ENCODE data around the gene ELOVL7.
"Not testable (repeated sequence)": the region's sequence is repeated elsewhere in the genome, so short reads cannot be mapped to it uniquely, and the experiment has no call there.

The ELOVL7 gene

DNA sequence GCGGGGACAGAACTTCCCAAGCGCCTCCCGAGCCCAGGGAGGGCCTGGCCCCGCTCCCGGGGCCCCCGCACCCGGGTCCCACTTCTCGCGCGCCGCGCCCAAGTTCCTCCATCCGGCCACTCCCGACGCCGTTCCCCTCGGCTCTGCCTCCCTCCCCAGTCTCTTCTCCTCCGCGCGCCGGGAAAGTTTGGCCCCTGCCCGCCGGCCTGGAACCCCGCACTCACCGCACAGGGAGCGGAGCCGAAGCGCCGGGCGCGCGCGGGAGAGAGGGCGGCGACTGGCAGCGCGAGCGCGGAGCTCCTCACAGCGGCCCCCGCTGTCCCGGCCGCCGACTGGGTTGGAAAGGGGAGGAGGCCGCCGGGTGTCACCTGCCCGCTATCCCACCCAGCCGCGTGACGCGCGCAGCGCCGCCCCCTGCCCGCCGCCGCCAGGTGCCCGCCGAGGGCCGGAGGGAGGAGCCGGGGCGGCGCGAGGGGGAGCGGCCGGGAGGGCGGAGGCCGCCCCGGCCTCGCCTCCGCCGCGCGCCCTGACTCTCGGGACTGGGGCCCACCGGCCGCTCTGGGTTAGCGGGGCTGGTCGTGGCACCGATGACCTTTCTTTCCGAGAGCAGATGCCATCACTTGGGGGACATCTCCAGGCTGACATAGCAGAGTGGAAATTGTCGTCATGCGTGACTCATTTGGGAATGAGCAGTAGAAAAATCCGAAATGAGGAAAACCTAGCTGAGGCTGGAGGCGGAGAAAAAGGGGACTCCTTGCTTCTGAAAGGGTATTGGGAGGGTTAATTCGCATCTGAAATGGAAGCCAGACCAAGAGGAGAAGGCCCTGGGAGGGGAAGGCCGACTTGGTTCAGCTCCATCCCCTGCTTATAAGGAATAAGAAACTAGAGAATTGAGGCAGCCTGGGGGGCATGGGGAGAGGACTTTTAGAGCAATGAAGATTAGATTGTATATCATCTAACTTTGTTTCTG lies at the start of gene ELOVL7:
Gene ELOVL7, minus strand, starts transcription at position 334 of the 970 bp plus-strand sequence. CDS start 56,872 bp downstream, outside the sequence.
- DNase-seq = peak; percentile 62

DNA sequence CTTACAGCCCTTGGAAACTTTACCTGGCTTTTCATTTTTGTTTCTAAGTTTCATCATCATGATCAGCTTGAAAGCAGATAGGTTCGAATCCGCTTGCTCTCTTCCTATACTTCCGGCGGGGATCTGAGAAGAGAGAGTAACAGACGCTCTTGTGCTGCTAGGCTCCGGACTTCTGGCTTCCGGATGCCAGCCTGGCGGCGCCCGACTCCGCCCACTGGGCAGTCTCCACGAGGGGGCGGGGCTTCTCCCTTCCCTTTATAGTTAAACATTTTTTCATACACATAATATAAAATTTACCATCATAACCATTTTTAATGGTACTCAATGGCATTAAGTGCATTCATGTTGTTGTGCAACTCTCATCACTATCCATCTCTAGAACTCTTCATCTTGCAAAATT lies 49.5 kb upstream of the ELOVL7 start:
- no peak for DNase-seq

DNA sequence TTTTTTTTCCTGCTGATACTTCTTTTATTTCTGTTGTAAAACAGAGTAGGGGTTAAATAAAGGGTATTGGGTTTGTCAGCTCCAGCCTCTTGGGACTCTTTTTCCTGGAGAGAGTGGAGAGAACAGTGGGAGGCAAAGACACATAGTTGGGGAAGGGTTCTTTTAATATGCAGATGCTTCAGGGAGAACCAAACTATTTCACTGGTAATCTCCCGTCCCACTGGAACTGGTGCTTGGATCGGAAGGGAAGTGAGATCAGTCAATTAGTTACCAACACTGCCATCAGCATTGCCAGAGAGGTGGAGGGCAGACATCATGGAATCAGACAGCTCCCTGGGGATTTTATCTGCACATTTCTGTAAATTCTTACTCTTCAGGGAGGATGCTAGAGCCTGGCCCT lies 47.6 kb upstream of the ELOVL7 start:
- no peak for DNase-seq

DNA sequence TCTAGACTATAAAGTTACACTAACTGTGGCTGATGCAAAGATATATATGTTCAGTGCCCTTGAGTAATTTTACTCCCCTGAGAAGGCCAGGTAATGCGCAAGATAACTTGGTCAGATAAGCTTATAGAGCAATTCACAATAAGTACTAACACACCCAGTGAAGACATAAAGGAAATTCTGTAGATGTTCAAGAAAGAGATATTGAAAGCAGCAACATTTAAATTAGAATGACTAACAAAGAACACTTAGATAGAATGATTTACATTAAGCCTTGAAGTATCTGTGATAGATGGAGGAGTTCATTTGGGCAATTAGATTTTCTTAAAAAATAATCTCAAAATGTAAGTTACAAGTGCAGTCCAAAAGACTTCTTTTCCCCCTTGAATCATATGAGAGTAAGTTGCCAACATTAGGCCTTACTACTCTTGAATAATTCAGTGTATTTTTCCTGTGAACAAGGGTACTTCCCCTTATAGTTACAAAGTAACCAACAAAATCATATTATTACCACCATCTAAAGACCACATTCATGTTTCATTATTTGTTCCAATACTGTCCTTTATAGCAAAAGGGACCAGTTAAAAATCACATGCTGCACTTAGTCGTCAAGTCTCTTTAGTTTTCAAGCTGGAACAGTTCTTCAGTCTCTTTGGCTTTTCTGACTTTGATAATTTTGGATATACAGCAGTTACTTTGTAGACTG lies 44.4 kb upstream of the ELOVL7 start:
- no peak for DNase-seq

DNA sequence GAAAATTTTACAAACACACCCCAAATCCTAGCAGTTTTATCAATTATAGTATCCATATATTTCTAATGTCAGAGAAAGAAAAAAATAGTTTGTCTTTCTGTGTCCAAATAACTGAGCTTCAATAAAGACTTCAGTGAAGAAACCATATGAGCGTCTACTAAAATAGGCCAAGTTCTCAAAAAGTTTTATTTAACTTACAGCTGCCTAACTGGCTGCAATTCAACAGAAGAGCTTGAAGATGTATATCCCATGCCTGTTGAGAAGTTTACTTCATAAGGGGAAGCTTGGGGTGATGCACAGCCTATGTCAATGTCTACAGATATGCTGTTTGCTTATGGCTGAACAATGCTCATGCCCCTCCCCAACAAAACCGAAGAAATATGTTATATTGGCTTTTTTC lies 43.7 kb upstream of the ELOVL7 start:
- DNase-seq = no peak

DNA sequence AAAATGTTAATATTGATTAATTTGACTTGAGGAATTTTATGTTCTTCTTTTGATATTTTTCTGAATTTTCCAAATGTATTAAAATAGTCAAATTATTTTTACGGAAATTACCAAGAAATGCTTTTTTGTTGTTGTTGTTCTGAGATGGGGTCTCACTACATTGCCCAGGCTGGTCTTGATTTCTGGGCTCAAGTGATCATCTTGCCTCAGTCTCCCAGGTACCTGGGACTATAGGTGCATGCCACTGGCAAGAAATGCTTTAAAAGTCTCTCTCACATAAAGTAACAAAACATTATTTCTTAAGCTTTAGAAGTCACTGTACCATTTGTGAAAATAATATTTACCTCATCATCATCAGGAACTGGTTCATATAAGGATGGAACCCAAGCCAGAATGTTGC lies 43.0 kb upstream of the ELOVL7 start:
- no peak for DNase-seq

DNA sequence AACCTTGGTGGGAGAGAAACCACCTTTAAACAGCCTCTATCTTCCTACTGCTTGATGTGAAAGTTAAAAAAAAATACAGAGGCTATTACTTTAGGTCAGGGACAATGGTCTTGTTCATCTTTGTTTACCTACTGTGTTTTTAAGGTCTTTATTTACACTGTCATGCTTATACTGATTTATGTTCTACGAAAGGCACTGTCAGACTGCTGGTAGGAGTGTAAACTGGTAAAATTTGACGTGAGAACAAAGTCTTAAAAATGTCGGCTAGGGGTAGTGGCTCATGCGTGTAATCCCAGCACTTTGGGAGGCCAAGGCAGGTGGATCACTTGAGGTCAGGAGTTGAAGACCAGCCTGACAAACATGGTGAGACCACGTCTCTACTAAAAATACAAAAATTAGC lies 42.1 kb upstream of the ELOVL7 start:
- DNase-seq = no peak

DNA sequence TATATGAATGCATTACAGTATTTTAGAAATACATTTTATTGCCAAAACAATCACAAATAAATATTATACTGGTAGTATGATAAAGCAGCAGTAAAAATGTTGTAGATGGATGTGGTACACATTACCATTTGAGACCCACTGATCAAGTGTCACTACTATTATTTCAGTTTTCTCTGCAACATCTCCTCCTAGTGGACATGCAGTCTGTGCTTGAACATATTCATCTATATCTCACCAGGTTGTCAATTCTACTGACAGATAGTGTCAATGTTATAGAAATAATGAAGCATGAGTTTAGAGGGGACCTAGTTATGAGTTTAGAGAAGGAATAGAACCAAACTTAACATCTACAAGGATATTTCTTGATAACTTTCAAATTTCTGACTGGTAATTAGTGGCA lies 39.2 kb upstream of the ELOVL7 start:
- no peak for DNase-seq

DNA sequence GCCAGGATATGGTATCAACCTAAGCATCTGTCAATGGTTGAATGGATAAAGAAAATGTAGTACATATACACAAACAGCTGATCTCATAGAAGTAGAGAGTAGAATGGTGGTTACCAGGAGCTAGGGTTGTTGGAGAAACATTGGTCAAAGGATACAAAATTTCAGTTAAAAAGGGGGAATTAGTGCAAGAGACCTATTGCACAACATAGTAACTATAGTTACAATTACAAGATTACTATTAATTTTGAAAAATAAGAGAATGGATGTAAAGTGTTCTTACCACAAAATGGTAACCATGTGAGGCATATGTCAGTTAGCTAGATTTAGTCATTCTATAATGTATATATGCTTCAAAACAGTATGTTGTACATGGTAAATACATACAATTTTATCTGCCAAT lies 28.8 kb upstream of the ELOVL7 start:
- DNase-seq = no peak

DNA sequence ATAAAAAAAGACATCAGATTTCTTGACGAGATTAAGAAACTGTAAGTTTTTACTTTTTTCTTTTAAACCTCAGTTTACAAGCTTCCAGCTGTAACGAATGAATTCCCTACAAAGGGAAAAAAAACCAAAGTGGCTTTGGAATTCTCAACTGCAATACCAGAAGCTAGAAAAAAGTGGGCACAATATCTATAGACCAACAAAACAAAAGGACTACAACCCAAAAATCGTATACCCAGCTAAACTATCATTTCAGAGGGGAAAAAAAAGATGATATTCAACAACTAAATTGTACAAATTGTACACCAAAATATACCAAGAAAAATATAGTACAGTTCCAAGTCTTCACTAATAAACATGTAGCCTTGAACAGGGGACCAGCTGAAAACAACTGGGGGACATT lies 26.8 kb upstream of the ELOVL7 start:
- no peak for DNase-seq

DNA sequence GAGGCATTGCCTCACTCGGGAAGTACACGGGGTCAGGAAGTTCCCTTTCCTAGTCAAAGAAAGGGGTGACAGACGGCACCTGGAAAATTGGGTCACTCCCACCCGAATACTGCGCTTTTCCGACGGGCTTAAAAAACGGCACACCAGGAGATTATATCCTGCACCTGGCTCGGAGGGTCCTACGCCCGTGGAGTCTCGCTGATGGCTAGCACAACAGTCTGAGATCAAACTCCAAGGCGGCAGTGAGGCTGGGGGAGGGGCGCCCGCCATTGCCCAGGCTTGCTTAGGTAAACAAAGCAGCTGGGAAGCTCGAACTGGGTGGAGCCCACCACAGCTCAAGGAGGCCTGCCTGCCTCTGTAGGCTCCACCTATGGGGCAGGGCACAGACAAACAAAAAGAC lies 16.5 kb upstream of the ELOVL7 start:
- DNase-seq = not testable (repeated sequence)

DNA sequence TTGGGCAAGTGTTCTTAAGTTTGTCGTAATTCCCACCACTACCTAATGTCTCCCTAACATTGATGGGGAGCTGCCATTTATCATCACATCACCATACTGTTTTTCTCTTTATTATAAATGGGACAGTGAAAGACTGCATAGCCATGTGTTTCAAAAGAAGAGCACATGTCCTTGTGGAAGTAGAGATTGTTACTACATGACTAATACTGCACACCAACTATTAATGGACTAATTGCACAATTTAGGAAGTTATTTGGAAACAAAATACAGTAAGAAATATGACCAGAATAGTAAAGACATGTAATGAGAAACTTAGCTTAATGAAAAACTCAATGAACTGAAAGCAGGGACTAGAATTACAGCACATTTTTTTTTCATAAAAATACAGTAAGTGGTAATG lies 12.0 kb upstream of the ELOVL7 start:
- no peak for DNase-seq

DNA sequence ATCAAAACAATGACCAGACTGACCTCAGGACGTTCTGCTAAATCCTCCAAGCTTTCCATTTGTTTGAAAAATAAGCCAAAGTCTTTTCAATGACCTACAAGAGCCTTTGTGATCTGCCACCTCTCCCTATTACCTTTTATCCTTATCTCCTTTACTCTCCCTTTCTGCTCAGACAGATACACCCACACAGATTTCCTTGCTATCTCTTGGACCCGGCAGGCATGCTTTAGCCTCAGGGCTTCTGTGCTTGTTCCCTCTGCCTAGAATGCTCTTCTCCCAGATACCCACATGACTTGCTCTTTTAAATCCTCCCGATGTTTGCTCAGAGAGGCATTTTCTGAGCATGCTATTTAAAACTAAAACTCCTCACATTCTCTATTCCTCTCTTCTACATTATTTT lies 8.9 kb upstream of the ELOVL7 start:
- no peak for DNase-seq

DNA sequence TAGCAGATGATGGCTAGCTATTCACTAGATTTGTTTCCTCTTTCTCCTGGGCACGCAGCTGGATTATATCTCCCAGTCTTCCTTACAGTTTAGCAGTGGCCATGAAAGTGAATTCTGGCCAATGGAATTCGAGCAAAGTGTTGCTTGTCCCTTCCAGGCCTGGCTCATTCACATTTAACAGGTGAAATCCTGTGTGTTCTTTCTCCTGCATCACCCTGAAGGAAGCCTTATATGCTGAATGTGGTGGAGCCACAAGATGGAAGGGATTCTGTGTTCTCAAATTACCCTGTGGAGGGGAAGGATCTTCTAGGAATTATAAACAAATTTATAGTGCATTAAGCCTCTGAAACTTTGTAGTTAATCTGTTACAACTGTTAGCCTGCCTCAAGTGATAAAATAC lies 8.2 kb upstream of the ELOVL7 start:
- DNase-seq = no peak

DNA sequence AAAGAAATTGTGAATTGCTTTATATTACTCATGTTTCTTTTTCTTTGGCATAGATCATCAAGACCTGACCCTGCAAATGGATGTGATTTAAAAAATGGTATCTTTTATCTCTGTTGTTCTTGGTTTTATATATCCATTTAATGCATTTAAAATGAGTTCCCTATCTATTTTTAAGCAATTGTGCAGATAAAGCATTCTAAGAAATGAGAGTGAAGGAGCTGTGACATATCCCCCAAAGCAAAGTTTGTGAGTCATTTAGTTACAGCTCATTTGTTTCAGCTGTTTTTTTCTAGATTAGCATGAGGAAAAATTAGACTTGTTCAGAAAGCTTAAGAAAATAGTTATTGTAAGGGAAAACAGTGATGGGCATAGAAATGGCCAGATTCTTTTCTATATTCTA lies 7.6 kb upstream of the ELOVL7 start:
- no peak for DNase-seq

DNA sequence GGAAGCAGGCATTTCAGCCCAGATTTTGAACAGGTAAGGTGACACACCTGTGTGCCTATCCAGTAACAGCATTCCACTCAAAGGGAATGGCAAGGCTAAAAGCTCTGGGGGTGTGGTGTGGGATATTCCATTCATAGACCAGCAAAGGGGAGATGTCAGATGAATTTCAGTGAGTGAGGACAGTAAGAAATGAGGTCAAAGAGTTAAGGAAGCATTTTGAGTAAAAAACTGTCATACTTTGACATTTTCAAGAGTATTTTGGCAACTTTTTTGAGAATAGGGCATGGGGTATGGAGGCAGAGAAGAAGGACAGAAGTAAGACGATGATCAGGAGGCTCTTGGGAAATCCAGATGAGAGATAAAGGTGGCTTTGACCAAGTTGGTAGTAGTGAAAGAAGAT lies 2.2 kb upstream of the ELOVL7 start:
- DNase-seq = no peak

DNA sequence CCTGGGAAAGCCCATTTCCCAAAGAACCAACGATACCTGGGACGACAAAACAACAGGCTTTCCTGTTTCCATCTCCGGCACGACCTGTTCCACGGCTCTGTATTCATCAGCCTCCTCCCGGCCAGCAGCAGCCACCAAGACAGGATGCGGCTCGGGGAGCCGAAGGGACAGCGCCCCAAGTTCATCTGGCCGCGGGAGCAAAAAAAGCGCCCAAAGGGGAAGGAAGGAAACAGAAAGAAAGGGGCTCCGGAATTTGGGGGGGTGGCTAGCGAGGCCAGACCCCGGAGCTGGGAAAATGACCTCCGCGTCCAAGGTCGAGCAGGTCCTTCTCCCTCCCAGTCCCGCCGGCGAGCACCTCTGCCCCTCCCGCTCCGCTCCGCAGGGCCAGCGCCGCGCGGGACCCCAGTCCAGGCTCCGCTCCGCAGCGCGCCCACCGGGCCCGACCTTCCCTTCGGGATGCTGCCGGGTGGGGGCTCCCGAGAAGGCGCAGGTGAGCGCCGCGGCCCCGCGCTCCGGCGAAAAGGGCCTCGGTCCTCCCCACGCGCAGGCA lies 608 bp downstream of the ELOVL7 start:
- DNase-seq = no peak

DNA sequence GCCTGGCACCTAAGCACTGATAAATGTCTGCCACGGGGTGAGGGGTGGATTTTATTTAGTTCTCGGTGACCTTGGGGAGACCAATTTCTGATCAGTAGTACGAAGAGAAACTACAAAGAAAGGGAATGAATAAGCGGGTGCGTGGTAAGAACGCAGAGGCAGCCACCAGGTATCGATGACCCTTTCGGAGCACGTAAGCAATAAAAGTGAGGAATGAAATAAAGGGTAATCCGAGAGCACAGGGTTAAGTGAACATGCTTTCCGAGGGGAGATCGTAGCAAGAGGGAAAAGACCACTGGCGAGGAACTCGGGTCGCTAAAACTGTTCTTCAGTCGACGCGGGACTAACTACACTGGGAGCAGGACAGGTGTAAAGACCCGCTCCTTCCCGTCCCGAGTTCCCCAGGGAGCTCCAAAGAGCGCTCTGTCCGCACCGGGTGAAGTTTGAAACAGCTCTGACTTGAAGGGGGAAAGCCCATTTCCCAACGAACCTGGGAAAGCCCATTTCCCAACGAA lies 1.1 kb downstream of the ELOVL7 start:
- no peak for DNase-seq

DNA sequence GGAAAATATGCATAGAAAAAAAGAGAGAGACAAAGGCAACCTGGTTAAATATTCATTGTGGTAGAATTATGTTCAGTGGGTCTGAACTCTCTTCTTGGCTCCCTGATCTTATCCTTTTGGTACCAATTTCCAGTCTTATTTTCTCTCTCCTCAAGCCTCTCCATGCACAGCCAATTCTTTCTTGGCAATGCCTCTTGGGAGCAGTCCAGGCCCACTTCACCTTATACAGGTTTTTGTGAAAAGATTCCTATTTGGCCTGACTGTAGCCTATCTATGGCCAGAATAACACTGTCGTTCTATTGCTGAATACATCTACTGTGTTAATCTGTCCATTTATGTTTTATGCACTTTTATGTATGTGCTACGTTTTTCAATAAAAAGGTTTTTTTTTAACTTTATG lies 2.7 kb downstream of the ELOVL7 start:
- no peak for DNase-seq

DNA sequence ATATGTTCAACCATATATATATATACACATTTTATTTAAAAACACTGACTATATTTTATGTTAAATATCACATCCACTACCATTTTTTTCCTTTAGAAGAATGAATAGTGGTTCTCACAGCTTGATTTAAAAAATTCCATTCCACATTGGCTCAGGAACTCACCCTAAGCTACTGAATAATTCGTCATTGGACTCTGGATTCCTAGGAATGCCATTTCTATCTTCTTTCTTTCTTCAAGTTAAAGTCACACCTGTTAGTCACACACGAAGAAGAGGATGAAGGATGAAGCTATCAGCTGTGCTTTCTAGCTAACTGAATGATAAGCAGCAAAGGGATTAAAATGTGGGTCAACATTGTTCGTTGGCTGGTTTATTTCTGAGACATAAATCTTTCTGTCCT lies 7.9 kb downstream of the ELOVL7 start:
- DNase-seq = no peak

DNA sequence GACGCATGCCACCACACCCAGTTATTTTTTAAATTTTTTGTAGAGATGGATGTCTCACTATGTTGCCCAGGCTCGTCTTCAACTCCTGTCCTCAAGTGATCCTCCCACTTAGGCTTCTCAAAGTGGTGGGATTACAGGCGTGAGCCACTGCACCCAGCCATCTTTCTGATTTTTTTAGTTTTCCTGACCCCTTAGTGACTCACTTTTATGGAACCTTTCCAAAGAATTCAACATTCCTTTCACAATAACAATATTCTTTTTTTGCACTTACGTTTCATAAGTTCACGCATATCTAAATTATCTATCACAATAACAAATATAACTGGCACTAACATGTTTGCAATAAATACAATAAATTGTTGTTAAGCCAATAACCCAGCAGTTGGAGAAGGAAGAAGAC lies 8.5 kb downstream of the ELOVL7 start:
- DNase-seq = no peak

DNA sequence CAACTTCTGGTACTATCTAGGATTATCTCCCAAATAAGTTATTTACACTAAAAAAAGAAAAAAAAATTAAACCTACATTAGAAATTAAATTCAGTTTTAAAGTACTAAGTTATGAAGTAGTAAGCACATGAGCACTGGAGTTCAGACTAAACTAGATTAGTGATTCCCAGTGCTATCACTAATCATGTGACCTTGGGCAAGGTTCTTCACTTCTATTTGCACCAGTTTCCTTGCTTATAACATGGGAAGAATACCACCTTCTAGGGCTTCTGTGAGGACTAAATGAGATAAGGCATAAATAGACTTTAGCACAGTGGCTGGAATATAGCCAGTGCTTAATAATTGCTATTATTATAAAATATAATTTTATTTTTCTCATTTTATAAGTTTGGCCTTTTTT lies 10.5 kb downstream of the ELOVL7 start:
- DNase-seq = no peak

DNA sequence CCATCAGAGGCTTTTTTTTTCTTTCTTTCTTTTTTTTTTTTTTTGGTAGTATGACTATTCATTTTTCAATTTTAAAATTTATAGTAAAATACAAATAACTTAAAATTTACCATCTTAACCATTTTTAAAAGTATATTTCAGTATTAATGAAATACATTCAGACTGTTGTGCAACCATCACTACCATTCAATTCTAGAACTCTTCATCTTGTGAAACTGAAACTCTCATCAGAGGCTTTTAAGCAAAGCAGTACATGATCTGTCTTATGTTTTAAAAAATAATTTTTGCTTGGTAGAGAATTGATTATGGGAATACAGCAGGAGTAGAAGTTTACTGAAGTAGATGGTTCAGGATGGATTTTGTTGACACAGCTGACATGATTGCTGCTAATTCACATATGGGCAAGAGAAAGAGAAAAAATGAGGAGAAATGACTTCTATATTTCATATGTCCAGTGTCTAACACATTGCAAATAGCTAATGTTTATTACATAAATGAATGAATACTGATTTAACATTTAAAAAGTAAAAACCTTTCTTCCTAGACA lies 13.4 kb downstream of the ELOVL7 start:
- peak; percentile 10 for DNase-seq
